Ishikawa (cell line): Measurements from ENCODE around the gene SS18L1.

Experiments
- NFIC ChIP-seq: IDR thresholded peaks from 2 replicates; pipeline ENCODE4 v1.6.1; 2012
- RAD21 ChIP-seq: IDR thresholded peaks from 2 replicates; pipeline ENCODE4 v1.6.1; 2012; ENCODE audit warnings: low read depth
- TF ChIP-seq, protein P1 (sequence below): IDR thresholded peaks from 2 replicates; pipeline ENCODE4 v1.6.1; 2012; ENCODE audit warnings: low read depth, mild to moderate bottlenecking

DNA sequence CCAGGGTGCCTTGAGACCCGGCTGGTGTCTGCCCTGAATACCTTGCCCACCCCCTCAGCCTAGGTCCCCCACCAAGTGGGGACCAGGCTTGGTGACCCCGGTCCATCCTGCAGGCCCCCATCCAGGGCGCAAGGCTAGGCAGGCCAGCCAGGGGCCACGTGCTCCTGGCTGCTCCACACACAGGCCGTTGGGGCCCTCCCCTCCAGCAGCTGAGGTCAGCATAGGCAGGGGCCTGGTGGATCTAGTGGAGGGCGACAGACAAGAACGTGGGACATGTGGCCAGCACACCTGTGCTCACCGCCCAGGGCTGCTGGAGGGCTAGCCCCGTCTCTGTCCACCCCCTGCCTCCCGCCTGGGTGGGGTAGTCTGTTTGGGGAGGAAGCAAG is 84.0 kb downstream of the SS18L1 start:
- TF ChIP-seq RAD21 (no peak), NFIC (no peak)
- TF ChIP-seq, protein P1, sequence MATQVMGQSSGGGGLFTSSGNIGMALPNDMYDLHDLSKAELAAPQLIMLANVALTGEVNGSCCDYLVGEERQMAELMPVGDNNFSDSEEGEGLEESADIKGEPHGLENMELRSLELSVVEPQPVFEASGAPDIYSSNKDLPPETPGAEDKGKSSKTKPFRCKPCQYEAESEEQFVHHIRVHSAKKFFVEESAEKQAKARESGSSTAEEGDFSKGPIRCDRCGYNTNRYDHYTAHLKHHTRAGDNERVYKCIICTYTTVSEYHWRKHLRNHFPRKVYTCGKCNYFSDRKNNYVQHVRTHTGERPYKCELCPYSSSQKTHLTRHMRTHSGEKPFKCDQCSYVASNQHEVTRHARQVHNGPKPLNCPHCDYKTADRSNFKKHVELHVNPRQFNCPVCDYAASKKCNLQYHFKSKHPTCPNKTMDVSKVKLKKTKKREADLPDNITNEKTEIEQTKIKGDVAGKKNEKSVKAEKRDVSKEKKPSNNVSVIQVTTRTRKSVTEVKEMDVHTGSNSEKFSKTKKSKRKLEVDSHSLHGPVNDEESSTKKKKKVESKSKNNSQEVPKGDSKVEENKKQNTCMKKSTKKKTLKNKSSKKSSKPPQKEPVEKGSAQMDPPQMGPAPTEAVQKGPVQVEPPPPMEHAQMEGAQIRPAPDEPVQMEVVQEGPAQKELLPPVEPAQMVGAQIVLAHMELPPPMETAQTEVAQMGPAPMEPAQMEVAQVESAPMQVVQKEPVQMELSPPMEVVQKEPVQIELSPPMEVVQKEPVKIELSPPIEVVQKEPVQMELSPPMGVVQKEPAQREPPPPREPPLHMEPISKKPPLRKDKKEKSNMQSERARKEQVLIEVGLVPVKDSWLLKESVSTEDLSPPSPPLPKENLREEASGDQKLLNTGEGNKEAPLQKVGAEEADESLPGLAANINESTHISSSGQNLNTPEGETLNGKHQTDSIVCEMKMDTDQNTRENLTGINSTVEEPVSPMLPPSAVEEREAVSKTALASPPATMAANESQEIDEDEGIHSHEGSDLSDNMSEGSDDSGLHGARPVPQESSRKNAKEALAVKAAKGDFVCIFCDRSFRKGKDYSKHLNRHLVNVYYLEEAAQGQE = no peak
